Neuronal stem cell (in vitro differentiated cells): ENCODE data around the gene MPP2.
A peak's percentile ranks its signal among the peaks of the same experiment; 100 is the strongest.

ENCODE experiments used
- DNase-seq: peaks from one replicate; pipeline ENCODE4 v3.0.0-alpha.2; 2013; ENCODE audit warnings: low spot score
- H2AFZ ChIP-seq: one replicate; pipeline ENCODE4 v1.6.1; 2013; ENCODE audit warnings: mild to moderate bottlenecking, low read length, inconsistent platforms
- H2AK5ac ChIP-seq: 2 replicates; pipeline ENCODE4 v1.6.1; 2013; ENCODE audit warnings: low read depth, mild to moderate bottlenecking, inconsistent platforms, low read length, moderate library complexity, mixed read lengths
- H2BK120ac ChIP-seq: 2 replicates; pipeline ENCODE4 v1.6.1; 2013; ENCODE audit warnings: low read depth, mild to moderate bottlenecking, inconsistent platforms, low read length, moderate library complexity, mixed read lengths
- H2BK12ac ChIP-seq: one replicate; pipeline ENCODE4 v1.6.1; 2013; ENCODE audit warnings: low read length, inconsistent platforms
- H2BK15ac ChIP-seq: 2 replicates; pipeline ENCODE4 v1.6.1; 2013; ENCODE audit warnings: mild to moderate bottlenecking, low read length, inconsistent platforms, mixed read lengths
- H2BK5ac ChIP-seq: one replicate; pipeline ENCODE4 v1.6.1; 2013; ENCODE audit warnings: inconsistent platforms, mild to moderate bottlenecking, low read length, moderate library complexity
- H3K14ac ChIP-seq: one replicate; pipeline ENCODE4 v1.6.1; 2013; ENCODE audit warnings: low read length, inconsistent platforms
- H3K18ac ChIP-seq: 2 replicates; pipeline ENCODE4 v1.6.1; 2013; ENCODE audit warnings: low read length, inconsistent platforms
- H3K23ac ChIP-seq: 2 replicates; pipeline ENCODE4 v1.6.1; 2013; ENCODE audit warnings: low read depth, mild to moderate bottlenecking, mixed read lengths, low read length, inconsistent platforms; ENCODE audit not compliant: poor library complexity
- H3K27ac ChIP-seq: replicated peaks from 3 replicates; pipeline ENCODE4 v1.5.1; 2013; ENCODE audit warnings: low read length, inconsistent platforms
- H3K27me3 ChIP-seq, 3 experiments: 2 replicates each; pipeline ENCODE4 v1.6.1; 2013; ENCODE audit warnings: low read length in 3 of 3, mild to moderate bottlenecking in 2 of 3, inconsistent platforms in 1 of 3, low read depth in 1 of 3, mixed read lengths in 1 of 3, moderate library complexity in 1 of 3; ENCODE audit not compliant: control insufficient read depth in 3 of 3, insufficient read depth in 3 of 3
- H3K36me3 ChIP-seq, 2 donors: replicated peaks in 1 of 2; 2 replicates each; pipeline ENCODE4 v1.6.1; 2013; ENCODE audit warnings: low read length in 2 of 2; ENCODE audit not compliant: control insufficient read depth in 2 of 2, insufficient read depth in 2 of 2
- H3K4ac ChIP-seq: 2 replicates; pipeline ENCODE4 v1.6.1; 2013; ENCODE audit warnings: inconsistent platforms, mild to moderate bottlenecking, low read length, moderate library complexity
- H3K4me1 ChIP-seq, 2 donors: 1 replicate in 1 of 2; 2 replicates in 1 of 2; pipeline ENCODE4 v1.6.1; 2013; ENCODE audit warnings: low read length in 2 of 2, low read depth in 1 of 2; ENCODE audit not compliant: control insufficient read depth in 2 of 2, insufficient read depth in 1 of 2
- H3K4me2 ChIP-seq: one replicate; pipeline ENCODE4 v1.6.1; 2013; ENCODE audit warnings: mild to moderate bottlenecking, low read length, inconsistent platforms; ENCODE audit not compliant: insufficient read depth, poor library complexity, severe bottlenecking
- H3K4me3 ChIP-seq, 2 donors: 2 replicates each; pipeline ENCODE4 v1.5.1; 2013; ENCODE audit warnings: low read length in 2 of 2, mild to moderate bottlenecking in 2 of 2, inconsistent platforms in 1 of 2, moderate library complexity in 1 of 2
- H3K79me1 ChIP-seq: one replicate; pipeline ENCODE4 v1.6.1; 2013; ENCODE audit warnings: low read depth, mild to moderate bottlenecking, inconsistent platforms, low read length, moderate library complexity
- H3K9ac ChIP-seq: one replicate; pipeline ENCODE4 v1.6.1; 2013; ENCODE audit warnings: mild to moderate bottlenecking, low read depth, low read length, inconsistent platforms; ENCODE audit not compliant: poor library complexity
- H3K9me3 ChIP-seq, 2 donors: replicated peaks in 1 of 2; 2 replicates each; pipeline versions ENCODE3 to v1.6.1; 2013; ENCODE audit warnings: low read length in 2 of 2, mild to moderate bottlenecking in 2 of 2, inconsistent platforms in 1 of 2, low read depth in 1 of 2, mixed read lengths in 1 of 2, moderate library complexity in 1 of 2; ENCODE audit not compliant: control insufficient read depth in 2 of 2, insufficient read depth in 1 of 2
- H4K8ac ChIP-seq: one replicate; pipeline ENCODE4 v1.6.1; 2013; ENCODE audit warnings: low read depth, mild to moderate bottlenecking, inconsistent platforms, low read length, moderate library complexity
- H4K91ac ChIP-seq: one replicate; pipeline ENCODE4 v1.6.1; 2013; ENCODE audit warnings: low read length, low read depth, mild to moderate bottlenecking, inconsistent platforms; ENCODE audit not compliant: poor library complexity
- WGBS, 2 donors: extraction: QIAGEN DNeasy Blood & Tissue Kit; methylation state at CpG; one replicate each; pipeline ENCODE4 v1.1.7; 2013; ENCODE audit warnings: missing lambda C conversion rate in 2 of 2, mixed read lengths in 1 of 2; ENCODE audit not compliant: insufficient read length in 2 of 2, insufficient replicate concordance in 1 of 2; ENCODE audit errors: extremely low coverage in 2 of 2; 5-methylcytosine and 5-hydroxymethylcytosine counted together

MPP2 gene

DNA sequence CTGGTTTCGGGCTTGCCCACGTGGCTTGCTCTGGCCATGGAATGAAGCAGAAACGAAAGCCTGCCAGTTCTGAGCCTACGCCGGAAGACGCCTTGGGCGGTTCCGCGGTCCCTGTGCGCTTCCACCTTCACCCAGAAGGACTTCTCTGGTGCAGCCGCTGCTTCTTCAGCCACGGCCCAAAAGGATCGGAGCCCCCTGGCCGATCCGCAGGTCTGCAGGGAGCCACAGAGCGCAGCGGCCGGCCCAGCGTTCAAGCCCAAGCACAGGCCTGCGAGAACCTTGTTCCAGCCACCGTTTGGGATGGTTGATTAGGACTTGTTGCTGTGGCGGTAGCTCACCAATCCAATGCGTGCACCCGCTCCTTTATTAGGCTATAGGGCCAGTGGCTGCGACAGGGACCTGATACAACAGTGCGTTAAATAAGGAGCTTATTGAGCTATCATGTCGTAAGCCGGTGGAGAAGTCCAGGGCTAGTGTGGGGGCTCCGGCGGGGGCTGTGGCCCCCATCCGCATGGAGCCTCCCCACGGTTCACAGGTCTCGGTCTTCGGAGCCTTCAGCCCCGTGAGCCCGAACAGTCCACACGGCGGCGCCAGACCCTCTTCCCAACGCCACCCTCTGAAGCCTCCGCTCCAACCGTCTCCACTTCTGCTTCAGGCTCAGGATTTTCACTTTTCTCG lies 10.2 kb upstream of the MPP2 start:
- no peak overlapping the region for H4K91ac ChIP-seq
- no peak overlapping the region for H3K4ac ChIP-seq
- H2AFZ ChIP-seq, result no peak overlapping the region
- no peaks in the 10 kb centered on the region for H3K36me3 ChIP-seq
- H2AK5ac ChIP-seq, result no peak overlapping the region
- H3K9ac ChIP-seq, result no peak overlapping the region
- no peaks in the 10 kb centered on the region for H3K9me3 ChIP-seq
- no peak overlapping the region for H2BK5ac ChIP-seq
- H3K18ac ChIP-seq, result peak overlapping the region; percentile 81
- H3K79me1 ChIP-seq, result peaks cover 2% of the 10 kb centered on the region
- H3K23ac ChIP-seq, result no peak overlapping the region
- H3K4me1 ChIP-seq, result peaks cover 0 to 2% of the 10 kb centered on the region in 2 donors
- H3K27ac ChIP-seq, result no peak overlapping the region
- WGBS, 2 donors, result no CpG with 5 or more reads among the region's 43 CpGs
- no peak overlapping the region for H3K4me3 ChIP-seq
- no peak overlapping the region for H2BK120ac ChIP-seq
- H2BK15ac ChIP-seq, result peak overlapping the region; percentile 84
- H3K14ac ChIP-seq, result no peak overlapping the region
- peaks cover 0 to 70% (median 11%) of the 10 kb centered on the region in 3 experiments for H3K27me3 ChIP-seq
- DNase-seq, result no peak
- peak overlapping the region; percentile 42 for H3K4me2 ChIP-seq
- no peak overlapping the region for H4K8ac ChIP-seq
- H2BK12ac ChIP-seq, result peak overlapping the region; percentile 63

DNA sequence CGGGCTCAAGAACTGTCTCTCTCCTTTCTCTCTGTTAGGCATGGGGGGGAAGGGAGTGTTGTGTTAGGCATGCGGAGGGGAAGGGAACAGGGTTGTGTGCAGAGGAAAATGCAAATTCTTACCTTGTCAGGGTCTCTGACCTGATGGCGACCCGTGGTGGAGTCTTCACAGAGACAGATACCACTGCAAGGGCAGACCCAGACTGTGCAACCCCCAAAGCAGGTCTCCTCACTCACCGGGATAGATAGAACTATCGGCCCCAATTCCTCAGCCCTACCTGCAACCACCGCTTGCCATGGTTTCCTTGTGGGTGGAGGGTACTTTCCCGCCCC lies 9.6 kb upstream of the MPP2 start:
- Histone ChIP-seq H3K36me3 (no peaks in the 10 kb centered on the region), H4K8ac (no peak overlapping the region), H3K4me2 (no peak overlapping the region), H3K4me3 (no peak overlapping the region), H2AFZ (no peak overlapping the region), H3K27ac (no peak overlapping the region), H3K18ac (peak overlapping the region; percentile 81), H3K4me1 (peaks cover 0 to 2% of the 10 kb centered on the region in 2 donors), H3K14ac (no peak overlapping the region), H2AK5ac (no peak overlapping the region), H3K27me3 (peaks cover 0 to 75% (median 11%) of the 10 kb centered on the region in 3 experiments), H4K91ac (no peak overlapping the region), H2BK12ac (no peak overlapping the region), H3K79me1 (peaks cover 2% of the 10 kb centered on the region), H2BK120ac (no peak overlapping the region), H3K23ac (no peak overlapping the region), H3K9me3 (no peaks in the 10 kb centered on the region), H3K4ac (no peak overlapping the region), H2BK5ac (no peak overlapping the region), H2BK15ac (peak overlapping the region; percentile 84), H3K9ac (no peak overlapping the region)
- DNase-seq, result no peak
- WGBS, 2 donors, result no CpG with 5 or more reads among the region's 8 CpGs

DNA sequence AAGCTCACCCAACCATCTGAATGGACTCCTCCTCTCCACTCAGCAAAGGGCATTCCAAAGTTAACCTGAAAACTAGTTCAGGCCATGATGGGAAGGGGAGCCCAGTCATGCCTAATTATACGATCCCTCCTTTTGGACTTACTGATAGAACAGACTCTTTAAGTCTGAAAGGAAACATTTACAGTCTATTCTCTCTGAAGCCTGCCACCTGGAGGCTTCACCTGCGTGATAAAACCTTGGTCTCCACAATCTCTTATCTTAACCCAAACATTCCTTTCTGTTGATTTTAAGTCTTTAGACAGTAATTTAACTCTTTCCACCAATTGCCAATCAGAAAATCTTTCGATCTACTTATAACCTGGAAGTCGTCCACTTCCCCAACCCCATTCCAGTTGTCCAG lies 9.0 kb upstream of the MPP2 start:
- Histone ChIP-seq H2BK120ac (no peak overlapping the region), H3K27ac (no peak overlapping the region), H3K4me1 (peaks cover 0 to 2% of the 10 kb centered on the region in 2 donors), H3K79me1 (peaks cover 2% of the 10 kb centered on the region), H4K91ac (no peak overlapping the region), H3K23ac (no peak overlapping the region), H3K4me2 (no peak overlapping the region), H3K4me3 (no peak overlapping the region), H3K14ac (no peak overlapping the region), H2BK5ac (no peak overlapping the region), H2AK5ac (no peak overlapping the region), H2BK12ac (no peak overlapping the region), H2AFZ (no peak overlapping the region), H2BK15ac (no peak overlapping the region), H4K8ac (no peak overlapping the region), H3K9ac (no peak overlapping the region), H3K36me3 (no peaks in the 10 kb centered on the region), H3K4ac (no peak overlapping the region), H3K18ac (no peak overlapping the region), H3K9me3 (no peaks in the 10 kb centered on the region), H3K27me3 (peaks cover 0 to 81% (median 11%) of the 10 kb centered on the region in 3 experiments)
- no peak for DNase-seq
- no CpG with 5 or more reads among the region's 4 CpGs for WGBS, 2 donors

DNA sequence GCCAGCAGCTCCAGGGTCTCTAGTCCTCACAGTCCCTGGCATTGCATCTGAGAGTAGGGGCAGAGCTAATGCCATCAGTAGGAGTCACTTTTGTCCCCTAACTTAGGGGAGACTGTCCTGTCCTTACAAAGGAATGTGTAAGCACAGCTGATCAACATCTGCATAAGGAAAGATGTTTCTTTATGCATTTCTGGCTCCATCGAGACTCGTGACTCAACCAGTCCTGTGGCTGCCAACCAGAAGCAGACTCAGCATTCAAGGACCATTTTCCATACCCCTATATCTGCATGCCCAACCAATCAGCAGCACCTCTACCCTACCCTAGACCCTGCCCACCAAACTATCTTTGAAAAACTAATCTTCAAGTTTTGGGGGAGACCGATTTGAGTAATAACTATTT lies 8.2 kb upstream of the MPP2 start:
- Histone ChIP-seq H4K8ac (no peak overlapping the region), H3K27ac (no peak overlapping the region), H3K23ac (no peak overlapping the region), H2AFZ (no peak overlapping the region), H2BK120ac (no peak overlapping the region), H3K14ac (no peak overlapping the region), H3K27me3 (peaks cover 0 to 79% (median 11%) of the 10 kb centered on the region in 3 experiments), H2BK15ac (no peak overlapping the region), H3K4ac (no peak overlapping the region), H3K9me3 (no peaks in the 10 kb centered on the region), H3K36me3 (no peaks in the 10 kb centered on the region), H3K79me1 (peaks cover 2% of the 10 kb centered on the region), H3K18ac (no peak overlapping the region), H2AK5ac (no peak overlapping the region), H2BK5ac (no peak overlapping the region), H4K91ac (no peak overlapping the region), H3K9ac (no peak overlapping the region), H2BK12ac (no peak overlapping the region), H3K4me2 (no peak overlapping the region), H3K4me3 (no peak overlapping the region), H3K4me1 (peaks cover 0 to 2% of the 10 kb centered on the region in 2 donors)
- no peak for DNase-seq
- no CpG with 5 or more reads among the region's 3 CpGs for WGBS, 2 donors
